OCI-LY7 (cell line): ENCODE results near the gene FTSJ3. TPM values are rescaled to one million over a fixed set of nuclear protein-coding genes. Genes with fewer than 3 reads are reported as not detected.
A peak's percentile ranks its signal among the peaks of the same experiment; 100 is the strongest.
"Not testable (repeated sequence)": the region's sequence is repeated elsewhere in the genome, so short reads cannot be mapped to it uniquely, and the experiment has no call there.

Experiments used
- BruUV-seq: library from RNA; stranded (reverse); fragments of 400-500 nt; replicated peaks from 2 replicates; lab custom pipeline; 2021; lab: Mats Ljungman, UMichigan
- CTCF ChIA-PET: fragments of 300-600 bp; sonication (Branson Sonifier 250); formaldehyde crosslinking; loops from one replicate; lab custom pipeline; 2022; ENCODE audit warnings: antibody characterized with exemption; ENCODE audit not compliant: unreplicated experiment; lab: Charles Lee
- POLR2A ChIA-PET: fragments of 300-600 bp; sonication (Branson Sonifier 250); formaldehyde crosslinking; loops from one replicate; lab custom pipeline; 2022; ENCODE audit warnings: antibody characterized with exemption; lab: Charles Lee
- DNase-seq: peaks from one replicate; pipeline ENCODE4 v3.0.0-alpha.2; 2015; ENCODE audit warnings: low spot score
- H2AFZ ChIP-seq: fragments of 200-600 bp; sonication (generic), shearing (Covaris generic); 2 replicates; pipeline ENCODE4 v1.6.1; 2014; ENCODE audit warnings: mild to moderate bottlenecking, antibody characterized with exemption, low read length, moderate library complexity
- H3K27ac ChIP-seq: fragments of 200-600 bp; sonication (generic); 2 replicates; pipeline ENCODE4 v1.5.1; 2014; ENCODE audit warnings: mixed run types, low read depth, mild to moderate bottlenecking, moderate library complexity, low read length, inconsistent platforms; ENCODE audit not compliant: poor library complexity, severe bottlenecking
- H3K36me3 ChIP-seq: fragments of 200-600 bp; sonication (generic); 2 replicates; pipeline ENCODE4 v1.6.1; 2014; ENCODE audit warnings: mild to moderate bottlenecking, antibody characterized with exemption, low read length, moderate library complexity, mixed read lengths; ENCODE audit not compliant: insufficient read depth
- H3K4me1 ChIP-seq: fragments of 200-600 bp; sonication (generic); 2 replicates; pipeline ENCODE4 v1.5.1; 2014; ENCODE audit warnings: mild to moderate bottlenecking, low read length; ENCODE audit not compliant: insufficient read depth, poor library complexity, severe bottlenecking
- H3K4me2 ChIP-seq: fragments of 200-600 bp; sonication (generic); 2 replicates; pipeline ENCODE4 v1.6.1; 2014; ENCODE audit warnings: mild to moderate bottlenecking, low read length
- H3K4me3 ChIP-seq: fragments of 200-600 bp; sonication (generic); 2 replicates; pipeline ENCODE4 v1.5.1; 2014; ENCODE audit warnings: mild to moderate bottlenecking, low read depth, low read length; ENCODE audit not compliant: poor library complexity, severe bottlenecking
- H3K79me2 ChIP-seq: fragments of 200-600 bp; sonication (generic); 2 replicates; pipeline ENCODE4 v1.6.1; 2016; ENCODE audit warnings: low read depth, mild to moderate bottlenecking, low read length, moderate library complexity, mixed read lengths; ENCODE audit not compliant: insufficient read depth
- H3K9me2 ChIP-seq: fragments of 200-600 bp; sonication (generic); 2 replicates; pipeline ENCODE4 v1.6.1; 2016; ENCODE audit warnings: mild to moderate bottlenecking, low read length, mixed read lengths; ENCODE audit not compliant: insufficient read depth
- H3K9me3 ChIP-seq: fragments of 200-600 bp; sonication (generic); 2 replicates; pipeline ENCODE4 v1.6.1; 2014; ENCODE audit warnings: mild to moderate bottlenecking, mixed run types, low read length, mixed read lengths
- H4K20me1 ChIP-seq: fragments of 200-600 bp; sonication (generic); 2 replicates; pipeline ENCODE4 v1.6.1; 2014; ENCODE audit warnings: mild to moderate bottlenecking, antibody characterized with exemption, low read length, moderate library complexity, mixed read lengths; ENCODE audit not compliant: insufficient read depth
- CTCF ChIP-seq: fragments of 200-600 bp; sonication (generic); conservative IDR thresholded peaks from 2 replicates; pipeline ENCODE4 v1.5.1; 2014; ENCODE audit warnings: mild to moderate bottlenecking, antibody characterized with exemption, low read length, moderate library complexity, mixed read lengths
- EZH2phosphoT487 ChIP-seq: fragments of 200-600 bp; sonication (generic); IDR thresholded peaks from 2 replicates; pipeline ENCODE4 v1.6.1; 2018; ENCODE audit warnings: low read depth, borderline replicate concordance, mild to moderate bottlenecking, mixed run types, antibody characterized with exemption, low read length, moderate library complexity, mixed read lengths
- intact Hi-C: fragments of 100-400 bp; cut with micrococcal nuclease; formaldehyde crosslinking; loops from one replicate; pipeline ENCODE4 v1.10.0; 2022; ENCODE audit not compliant: unreplicated experiment
- total RNA-seq, 2 experiments: library from RNA; depleted of rRNA in 1 of 2; stranded (reverse); fragments of >200 nt in 1 of 2; shearing (Covaris generic) in 1 of 2; gene quantifications; 2 replicates each; pipeline ENCODE4 v1.2.3, GENCODE V29; 2014 to 2022

The FTSJ3 gene
- total RNA-seq, 2 experiments from 2014 or later: 32.4 to 49.0 TPM

- ChIA-PET POLR2A (no interaction called here), CTCF (no interaction called here)
- no peaks in the 10 kb centered on the region for H3K9me2 ChIP-seq
- no peak overlapping the region for H3K4me3 ChIP-seq
- no TSS peak for BruUV-seq
- no peak overlapping the region for H3K4me2 ChIP-seq
- H3K36me3 ChIP-seq: peaks cover 6% of the 10 kb centered on the region; the same call in 1 of the 2 replicates
- no peaks in the 10 kb centered on the region; the same call in 1 of the 2 replicates for H3K9me3 ChIP-seq
- DNase-seq: no peak
- intact Hi-C loops: no loop called here
- H3K79me2 ChIP-seq: peaks cover 18% of the 10 kb centered on the region
- H2AFZ ChIP-seq: peak overlapping the region; percentile 39; the same call in 1 of the 2 replicates
- no peak for TF ChIP-seq EZH2phosphoT487
- no peak overlapping the region for H3K27ac ChIP-seq
- peaks cover 7% of the 10 kb centered on the region for H4K20me1 ChIP-seq
- H3K4me1 ChIP-seq: peaks cover 32% of the 10 kb centered on the region
These were observed 18.0 kb upstream of the FTSJ3 start for GRCh38 chr17:63845509-63845908.

- Histone ChIP-seq H3K4me3 (peak overlapping the region; percentile 99), H2AFZ (peak overlapping the region; percentile 68), H3K79me2 (peaks cover 32% of the 10 kb centered on the region), H3K4me2 (peak overlapping the region; percentile 86), H3K4me1 (peaks cover 46% of the 10 kb centered on the region), H3K36me3 (peaks cover 6% of the 10 kb centered on the region; the same call in 1 of the 2 replicates), H4K20me1 (peaks cover 8% of the 10 kb centered on the region), H3K9me2 (no peaks in the 10 kb centered on the region), H3K27ac (peak overlapping the region; percentile 97), H3K9me3 (no peaks in the 10 kb centered on the region; the same call in 1 of the 2 replicates)
- peak; percentile 53 for DNase-seq
- POLR2A ChIA-PET: interaction anchor here (0.6 to 1.5 kb wide), 11 partner anchors 15 to 473 kb away, joined by 3 to 9 read pairs (median 3); partner anchors contain the start of genes CCDC47 and DDX42
- no peak for TF ChIP-seq EZH2phosphoT487
- no peak for TF ChIP-seq CTCF
- BruUV-seq: TSS peak; percentile 97
- CTCF ChIA-PET: interaction anchor here (0.6 to 1.1 kb wide), 3 partner anchors 17 to 102 kb away, joined by 3 to 5 read pairs (median 4); no protein-coding TSS in a partner anchor
- intact Hi-C loops: loop anchor here (1.0 kb wide), 4 partner anchors 17 to 145 kb away; partner anchors contain the start of genes CCDC47, FTSJ3, PSMC5 and STRADA
These were observed 16.6 kb upstream of the FTSJ3 start for GRCh38 chr17:63843910-63844677.

- Histone ChIP-seq H3K27ac (peak overlapping the region; percentile 97), H3K4me3 (peak overlapping the region; percentile 99), H3K36me3 (peaks cover 10% of the 10 kb centered on the region; the same call in 1 of the 2 replicates), H3K79me2 (peaks cover 38% of the 10 kb centered on the region), H3K4me1 (peaks cover 49% of the 10 kb centered on the region), H3K4me2 (peak overlapping the region; percentile 86), H2AFZ (peak overlapping the region; percentile 68), H4K20me1 (peaks cover 15% of the 10 kb centered on the region)
- H3K9me3 ChIP-seq, H3K9me2 ChIP-seq, BruUV-seq: not testable (repeated sequence)
- intact Hi-C loops: loop anchor here (1.0 kb wide), 4 partner anchors 16 to 144 kb away; partner anchors contain the start of genes CCDC47, FTSJ3, PSMC5 and STRADA
- POLR2A ChIA-PET: interaction anchor here (0.6 to 1.5 kb wide), 17 partner anchors 15 to 608 kb away, joined by 3 to 9 read pairs (median 4); partner anchors contain the start of genes CCDC47 and DDX42
- peak; percentile 94 for DNase-seq
- CTCF ChIA-PET: interaction anchor here (0.6 to 1.0 kb wide), 3 partner anchors 49 to 145 kb away, joined by 3 to 5 read pairs (median 4); no protein-coding TSS in a partner anchor
These were observed 16.0 kb upstream of the FTSJ3 start for GRCh38 chr17:63843387-63843888.
